Stomach (tissue), 9 donors: ENCODE results near the gene MYOD1. TPM values are rescaled to one million over a fixed set of nuclear protein-coding genes. Genes with fewer than 3 reads are reported as not detected.
A peak's percentile ranks its signal among the peaks of the same experiment; 100 is the strongest.

ENCODE experiments used
- DNase-seq, 2 donors: peaks; one replicate each; pipeline versions ENCODE4 v3.0.0 to v3.0.0-alpha.2; 2013 to 2019
- H3K27ac ChIP-seq, 5 donors: fragments of 200-600 bp in 4 of 5; sonication (generic) in 4 of 5; one replicate each; pipeline ENCODE4 v1.5.1; 2013 to 2019; ENCODE audit warnings: mild to moderate bottlenecking in 1 of 5, moderate library complexity in 1 of 5
- H3K27me3 ChIP-seq, 3 donors: fragments of 200-600 bp; sonication (generic); one replicate each; pipeline ENCODE4 v1.5.1; 2017 to 2019; ENCODE audit warnings: mixed run types in 1 of 3
- H3K36me3 ChIP-seq, 4 donors: fragments of 200-600 bp; sonication (generic); 1 replicate in 3 of 4; 2 replicates in 1 of 4; pipeline ENCODE4 v1.5.1; 2016 to 2019
- H3K4me1 ChIP-seq, 4 donors: fragments of 200-600 bp; sonication (generic); one replicate each; pipeline ENCODE4 v1.5.1; 2016 to 2019
- H3K4me3 ChIP-seq, 4 donors: fragments of 200-600 bp; sonication (generic) in 3 of 4; one replicate each; pipeline ENCODE4 v1.5.1; 2016 to 2019; ENCODE audit warnings: mild to moderate bottlenecking in 1 of 4
- H3K9me3 ChIP-seq, 4 donors: fragments of 200-600 bp; sonication (generic); one replicate each; pipeline ENCODE4 v1.5.1; 2016 to 2019
- EP300 ChIP-seq: sonication (generic); formaldehyde crosslinking; IDR thresholded peaks from one replicate; pipeline ENCODE4 v1.6.1; 2017; ENCODE audit warnings: antibody characterized with exemption
- POLR2A ChIP-seq, 4 donors: fragments of 450-650 bp; IDR thresholded peaks; one replicate each; pipeline ENCODE4 v1.6.1; 2016; ENCODE audit warnings: antibody characterized with exemption in 4 of 4, control low read depth in 2 of 4, mild to moderate bottlenecking in 1 of 4, moderate library complexity in 1 of 4
- POLR2AphosphoS5 ChIP-seq, 3 donors: sonication (generic); formaldehyde crosslinking; IDR thresholded peaks; one replicate each; pipeline ENCODE4 v1.6.1; 2016; ENCODE audit warnings: antibody characterized with exemption in 3 of 3
- WGBS, 5 donors: extraction: QIAGEN DNeasy Blood & Tissue Kit in 3 of 5; methylation state at CpG; one replicate each; pipeline versions ENCODE4 v1.1.5 to v1.1.7; 2013 to 2018; 5-methylcytosine and 5-hydroxymethylcytosine counted together
- intact Hi-C: fragments of 100-400 bp; cut with DNase I; formaldehyde crosslinking; loops from one replicate; pipeline ENCODE4 v1.15.1; 2023; ENCODE audit warnings: low total_unique reads
- polyA plus RNA-seq, 3 donors: library from polyadenylated mRNA; stranded (reverse); fragments of 200-250 nt; gene quantifications; one replicate each; pipeline ENCODE4 v1.2.3, GENCODE V29; 2013
- total RNA-seq, 5 donors: library from RNA; depleted of rRNA; stranded (reverse); fragments of >200 nt; gene quantifications; one replicate each; pipeline versions ENCODE4 v1.1.0 to v1.2.3, GENCODE V29; 2014 to 2016
- TF ChIP-seq, protein P1 (sequence below), 7 experiments: fragments of 450-650 bp in 4 of 7; fragments of 200-600 bp in 3 of 7; sonication (generic) in 3 of 7; IDR thresholded peaks; one replicate each; pipeline ENCODE4 v1.5.1; 2016 to 2019; ENCODE audit warnings: antibody characterized with exemption in 7 of 7, control low read depth in 2 of 7, mild to moderate bottlenecking in 1 of 7
- donor health status: healthy with polysubstance abuse.
- donor health status: Bipolar disorder and iron deficiency.
- donor health status: healthy.

MYOD1 gene
- total and polyA plus RNA-seq, 8 donors: not detected

DNA sequence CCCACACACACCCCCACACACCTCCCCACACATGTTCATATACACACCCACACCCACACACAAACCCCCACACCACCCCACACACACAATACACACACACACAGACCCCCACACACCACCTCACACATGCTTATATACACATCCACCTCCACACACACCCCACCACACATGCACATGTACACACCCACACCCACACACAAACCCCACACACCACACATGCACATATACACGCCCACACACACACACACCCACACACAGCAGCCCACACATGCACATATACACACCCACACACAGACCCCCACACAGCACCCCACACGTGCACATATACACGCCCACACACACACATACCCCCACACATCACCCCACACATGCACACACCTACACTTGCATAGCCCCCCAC is 44.3 kb downstream of the MYOD1 start:
- WGBS, 5 donors: 54 to 67% (median 59%) methylated on average over 3 of the region's 3 CpGs
- Histone ChIP-seq H3K27ac (no peak overlapping the region), H3K36me3 (no peaks in the 10 kb centered on the region), H3K4me1 (no peaks in the 10 kb centered on the region), H3K27me3 (peaks cover 0 to 7% (median 0%) of the 10 kb centered on the region in 3 donors), H3K4me3 (no peak overlapping the region), H3K9me3 (peaks cover 0 to 4% (median 0%) of the 10 kb centered on the region in 4 donors)
- TF ChIP-seq, protein P1, sequence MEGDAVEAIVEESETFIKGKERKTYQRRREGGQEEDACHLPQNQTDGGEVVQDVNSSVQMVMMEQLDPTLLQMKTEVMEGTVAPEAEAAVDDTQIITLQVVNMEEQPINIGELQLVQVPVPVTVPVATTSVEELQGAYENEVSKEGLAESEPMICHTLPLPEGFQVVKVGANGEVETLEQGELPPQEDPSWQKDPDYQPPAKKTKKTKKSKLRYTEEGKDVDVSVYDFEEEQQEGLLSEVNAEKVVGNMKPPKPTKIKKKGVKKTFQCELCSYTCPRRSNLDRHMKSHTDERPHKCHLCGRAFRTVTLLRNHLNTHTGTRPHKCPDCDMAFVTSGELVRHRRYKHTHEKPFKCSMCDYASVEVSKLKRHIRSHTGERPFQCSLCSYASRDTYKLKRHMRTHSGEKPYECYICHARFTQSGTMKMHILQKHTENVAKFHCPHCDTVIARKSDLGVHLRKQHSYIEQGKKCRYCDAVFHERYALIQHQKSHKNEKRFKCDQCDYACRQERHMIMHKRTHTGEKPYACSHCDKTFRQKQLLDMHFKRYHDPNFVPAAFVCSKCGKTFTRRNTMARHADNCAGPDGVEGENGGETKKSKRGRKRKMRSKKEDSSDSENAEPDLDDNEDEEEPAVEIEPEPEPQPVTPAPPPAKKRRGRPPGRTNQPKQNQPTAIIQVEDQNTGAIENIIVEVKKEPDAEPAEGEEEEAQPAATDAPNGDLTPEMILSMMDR (IDR thresholded peaks at IDR 0.05): no peak
- no peak for TF ChIP-seq POLR2AphosphoS5 (IDR thresholded peaks at IDR 0.05)
- no peak for TF ChIP-seq POLR2A (IDR thresholded peaks at IDR 0.05)
- TF ChIP-seq EP300: no peak
- intact Hi-C loops: no loop called here
- no peak for DNase-seq

DNA sequence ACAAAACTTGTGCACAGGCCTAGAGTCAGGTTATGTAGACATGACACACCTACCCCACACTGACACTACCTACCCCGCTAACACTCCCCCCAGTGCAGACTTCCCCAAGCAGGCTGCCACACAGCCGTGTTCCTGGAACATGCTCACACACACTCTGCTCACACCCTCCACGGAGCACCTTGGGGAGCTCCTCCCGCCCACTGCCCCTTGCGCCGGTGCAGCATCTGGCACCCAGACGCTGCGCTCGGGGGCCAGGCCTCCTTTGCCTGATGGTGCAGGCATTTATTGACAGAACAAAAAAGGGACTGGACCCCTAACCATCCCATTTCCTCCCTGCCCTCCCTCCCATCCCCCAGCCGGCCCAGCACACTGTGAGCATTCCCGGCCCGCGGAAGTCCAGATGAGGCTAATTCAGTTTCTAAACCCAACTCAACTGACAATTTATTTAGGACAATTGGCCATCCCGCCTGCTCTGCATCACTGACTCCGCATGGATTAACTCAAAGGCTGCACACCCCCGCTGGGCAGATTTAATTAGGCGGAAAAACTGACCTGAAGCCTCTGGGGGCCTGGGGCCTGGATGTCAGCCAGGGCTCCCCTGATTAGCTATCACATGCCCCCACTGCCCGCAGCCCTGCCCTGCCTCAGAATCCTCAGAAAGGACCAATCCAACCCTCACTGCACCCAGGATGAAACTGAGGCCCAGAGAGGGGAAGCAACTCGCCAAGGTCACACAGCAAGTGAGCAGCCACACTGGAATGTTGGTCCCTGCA is 45.3 kb downstream of the MYOD1 start:
- DNase-seq: peak in 1 of 2 donors; percentile 17
- H3K4me3 ChIP-seq: no peak overlapping the region
- 73 to 76% (median 75%) methylated on average over 19 of the region's 19 CpGs for WGBS, 5 donors
- TF ChIP-seq, protein P1 (IDR thresholded peaks at IDR 0.05): no peak
- TF ChIP-seq POLR2A (IDR thresholded peaks at IDR 0.05) (no peak), EP300 (no peak), POLR2AphosphoS5 (IDR thresholded peaks at IDR 0.05) (no peak)
- no peaks in the 10 kb centered on the region for H3K4me1 ChIP-seq
- H3K9me3 ChIP-seq: no peaks in the 10 kb centered on the region
- no peaks in the 10 kb centered on the region for H3K36me3 ChIP-seq
- H3K27me3 ChIP-seq: peaks cover 0 to 7% (median 0%) of the 10 kb centered on the region in 3 donors
- H3K27ac ChIP-seq: no peak overlapping the region
- intact Hi-C loops: no loop called here

DNA sequence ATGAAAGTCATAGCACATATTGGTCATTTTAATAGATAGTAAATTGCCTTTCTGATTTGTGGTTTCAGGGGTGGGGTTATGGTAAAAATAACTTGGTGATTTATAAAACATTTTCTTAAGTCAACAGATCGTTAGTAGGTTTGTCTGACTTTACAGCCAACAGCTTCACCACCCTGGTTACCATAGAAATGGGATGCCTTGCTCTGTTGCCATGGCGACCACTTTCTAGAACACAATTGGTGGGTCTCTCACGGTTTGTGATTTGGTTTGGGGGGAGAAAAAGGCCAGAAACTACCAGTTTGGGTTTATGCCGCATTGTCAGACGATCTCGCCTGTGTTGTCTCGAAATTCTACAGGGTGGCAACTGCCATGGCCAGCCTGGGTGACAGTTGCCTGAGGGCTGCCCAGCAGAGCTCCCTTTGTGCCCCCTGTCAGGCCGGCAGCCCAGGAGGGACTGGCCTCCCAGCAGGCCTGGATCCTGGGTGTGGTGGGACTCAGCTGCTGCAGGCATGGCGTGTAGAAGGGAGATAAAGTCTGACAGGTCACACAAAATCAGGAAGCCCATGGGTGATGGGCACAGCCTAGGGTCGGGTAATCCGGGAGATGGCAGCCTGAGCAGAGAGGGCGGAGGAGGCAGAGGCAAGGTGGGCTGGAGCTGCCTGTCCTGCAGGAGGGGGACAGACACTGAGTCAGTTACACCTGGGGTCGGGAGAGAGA is 46.1 kb downstream of the MYOD1 start:
- Histone ChIP-seq H3K4me3 (no peak overlapping the region), H3K27me3 (peaks cover 0 to 7% (median 0%) of the 10 kb centered on the region in 3 donors), H3K36me3 (no peaks in the 10 kb centered on the region), H3K4me1 (peaks cover 0 to 5% (median 0%) of the 10 kb centered on the region in 4 donors), H3K9me3 (no peaks in the 10 kb centered on the region), H3K27ac (no peak overlapping the region)
- WGBS, 5 donors: 66 to 83% (median 66%) methylated on average over 11 to 13 of the region's 13 CpGs
- peak in 1 of 2 donors; percentile 16 for DNase-seq
- intact Hi-C loops: no loop called here
- no peak for TF ChIP-seq POLR2AphosphoS5 (IDR thresholded peaks at IDR 0.05)
- no peak for TF ChIP-seq POLR2A (IDR thresholded peaks at IDR 0.05)
- TF ChIP-seq EP300: no peak
- TF ChIP-seq, protein P1 (IDR thresholded peaks at IDR 0.05): no peak

DNA sequence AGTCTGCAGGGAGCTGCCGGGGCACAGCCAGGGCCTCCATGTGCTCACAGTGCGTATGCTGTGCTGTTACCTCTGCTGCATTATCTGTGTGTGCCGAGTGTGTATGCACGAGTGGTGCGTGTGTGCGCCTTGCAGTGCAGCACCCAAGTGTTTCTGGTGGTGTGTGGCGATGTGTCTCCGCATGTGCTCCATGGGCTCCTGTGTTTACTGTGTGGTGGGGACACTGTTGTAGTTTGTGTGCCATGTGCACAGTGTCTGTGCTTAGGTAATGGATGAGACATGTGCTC is 46.6 kb downstream of the MYOD1 start:
- Histone ChIP-seq H3K4me1 (peaks cover 0 to 5% (median 0%) of the 10 kb centered on the region in 4 donors), H3K4me3 (no peak overlapping the region), H3K36me3 (no peaks in the 10 kb centered on the region), H3K9me3 (no peaks in the 10 kb centered on the region), H3K27me3 (peaks cover 0 to 7% (median 0%) of the 10 kb centered on the region in 3 donors), H3K27ac (no peak overlapping the region)
- 82 to 95% (median 88%) methylated on average over 8 of the region's 8 CpGs for WGBS, 5 donors
- TF ChIP-seq POLR2A (IDR thresholded peaks at IDR 0.05) (no peak), EP300 (no peak), POLR2AphosphoS5 (IDR thresholded peaks at IDR 0.05) (no peak)
- TF ChIP-seq, protein P1 (IDR thresholded peaks at IDR 0.05): no peak
- intact Hi-C loops: no loop called here
- no peak for DNase-seq
